GM11168 (cell line): ENCODE results near the gene GRIFIN.
"Not testable (repeated sequence)": the region's sequence is repeated elsewhere in the genome, so short reads cannot be mapped to it uniquely, and the experiment has no call there.

Experiments used
- in situ Hi-C: fragments of 300-500 bp; cut with MboI; formaldehyde crosslinking; loops from one replicate; pipeline ENCODE4 v1.12.0; 2022; ENCODE audit warnings: low sequenced_read_pairs; ENCODE audit not compliant: unreplicated experiment

GRIFIN gene

GRCh38 chr7:2481195-2481594 is 5.0 kb upstream of the GRIFIN start:
- in situ Hi-C loops = no loop called here

- in situ Hi-C loops = no loop called here
These were observed 3.8 kb upstream of the GRIFIN start for GRCh38 chr7:2480070-2480408.

- in situ Hi-C loops = no loop called here
These were observed 3.3 kb upstream of the GRIFIN start for GRCh38 chr7:2479276-2480069.

- in situ Hi-C loops = no loop called here
These were observed 2.6 kb upstream of the GRIFIN start for GRCh38 chr7:2478800-2479199.

- in situ Hi-C loops = no loop called here
These were observed 2.2 kb upstream of the GRIFIN start for GRCh38 chr7:2478399-2478785.

- in situ Hi-C loops = no loop called here
These were observed 1.5 kb upstream of the GRIFIN start for GRCh38 chr7:2477447-2478398.

- in situ Hi-C loops = no loop called here
These were observed 713 bp upstream of the GRIFIN start for GRCh38 chr7:2476776-2477446.

GRCh38 chr7:2475678-2476015 is 551 bp downstream of the GRIFIN start:
- in situ Hi-C loops = no loop called here

- in situ Hi-C loops = no loop called here
These were observed 1.2 kb downstream of the GRIFIN start for GRCh38 chr7:2474813-2475677.

- in situ Hi-C loops = no loop called here
These were observed 2.0 kb downstream of the GRIFIN start for GRCh38 chr7:2474224-2474623.

- in situ Hi-C loops = no loop called here
These were observed 2.6 kb downstream of the GRIFIN start for GRCh38 chr7:2473496-2474180.

GRCh38 chr7:2472739-2473138 is 3.5 kb downstream of the GRIFIN start:
- in situ Hi-C loops = no loop called here

- in situ Hi-C loops = no loop called here
These were observed 4.8 kb downstream of the GRIFIN start for GRCh38 chr7:2471396-2471795.

GRCh38 chr7:2471022-2471329 is 5.2 kb downstream of the GRIFIN start:
- in situ Hi-C loops = no loop called here

- in situ Hi-C loops = no loop called here
These were observed 5.8 kb downstream of the GRIFIN start for GRCh38 chr7:2470204-2471021.

GRCh38 chr7:2469460-2470203 is 6.6 kb downstream of the GRIFIN start:
- in situ Hi-C loops = not testable (repeated sequence)

GRCh38 chr7:2468227-2468626 is 8.0 kb downstream of the GRIFIN start:
- in situ Hi-C loops = no loop called here

- in situ Hi-C loops = no loop called here
These were observed 9.5 kb downstream of the GRIFIN start for GRCh38 chr7:2466675-2467074.
